HEK293T (cell line): ENCODE results near the gene NAA11.

Experiments
- ARNT ChIP-seq: fragments of 450-650 bp; IDR thresholded peaks from 2 replicates; pipeline ENCODE4 v1.6.1; 2017; ENCODE audit warnings: mild to moderate bottlenecking
- BHLHE40 ChIP-seq: fragments of 450-650 bp; IDR thresholded peaks from 2 replicates; pipeline ENCODE4 v1.6.1; 2016; ENCODE audit warnings: mild to moderate bottlenecking, moderate library complexity, borderline replicate concordance
- ELF4 ChIP-seq: fragments of 450-650 bp; IDR thresholded peaks from 2 replicates; pipeline ENCODE4 v1.6.1; 2017; ENCODE audit warnings: antibody characterized with exemption
- FOXA1 ChIP-seq: fragments of 450-650 bp; IDR thresholded peaks from 2 replicates; pipeline ENCODE4 v1.6.1; 2016; ENCODE audit warnings: mild to moderate bottlenecking
- FOXK2 ChIP-seq: fragments of 450-650 bp; IDR thresholded peaks from 2 replicates; pipeline ENCODE4 v1.6.1; 2016; ENCODE audit warnings: mild to moderate bottlenecking
- FOXM1 ChIP-seq: fragments of 450-650 bp; IDR thresholded peaks from 2 replicates; pipeline ENCODE4 v1.6.1; 2017; ENCODE audit warnings: mild to moderate bottlenecking, borderline replicate concordance
- HDGF ChIP-seq: fragments of 450-650 bp; IDR thresholded peaks from 2 replicates; pipeline ENCODE4 v1.6.1; 2017; ENCODE audit warnings: antibody characterized with exemption, borderline replicate concordance
- LEF1 ChIP-seq: fragments of 450-650 bp; IDR thresholded peaks from 2 replicates; pipeline ENCODE4 v1.6.1; 2017; ENCODE audit warnings: mild to moderate bottlenecking, borderline replicate concordance
- NFRKB ChIP-seq: fragments of 450-650 bp; IDR thresholded peaks from 2 replicates; pipeline ENCODE4 v1.6.1; 2016; ENCODE audit warnings: mild to moderate bottlenecking, moderate library complexity
- SP1 ChIP-seq: fragments of 450-650 bp; IDR thresholded peaks from 2 replicates; pipeline ENCODE4 v1.6.1; 2017
- SUZ12 ChIP-seq: fragments of 450-650 bp; IDR thresholded peaks from 2 replicates; pipeline ENCODE4 v1.6.1; 2016; ENCODE audit warnings: mild to moderate bottlenecking
- TARDBP ChIP-seq: fragments of 450-650 bp; IDR thresholded peaks from 2 replicates; pipeline ENCODE4 v1.6.1; 2016
- ZNF384 ChIP-seq: fragments of 450-650 bp; IDR thresholded peaks from 2 replicates; pipeline ENCODE4 v1.6.1; 2016

GRCh38 chr4:79298484-79298883, 27.4 kb downstream of the NAA11 start:
- TF ChIP-seq ZNF384, result no peak
- TF ChIP-seq BHLHE40, result no peak
- TF ChIP-seq FOXM1, result no peak
- TF ChIP-seq SP1, result no peak
- no peak for TF ChIP-seq FOXA1
- TF ChIP-seq SUZ12, result no peak
- no peak for TF ChIP-seq NFRKB
- TF ChIP-seq ARNT, result no peak
- TF ChIP-seq ELF4, result no peak
- TF ChIP-seq HDGF, result no peak
- no peak for TF ChIP-seq TARDBP
- no peak for TF ChIP-seq LEF1
- TF ChIP-seq FOXK2, result no peak
